NCI-H226 (cell line): ENCODE measurements around the gene SMIM1.

ENCODE experiments used
- DNase-seq: peaks from one replicate; pipeline ENCODE4 v3.0.0-alpha.2; 2015

The SMIM1 gene

DNA sequence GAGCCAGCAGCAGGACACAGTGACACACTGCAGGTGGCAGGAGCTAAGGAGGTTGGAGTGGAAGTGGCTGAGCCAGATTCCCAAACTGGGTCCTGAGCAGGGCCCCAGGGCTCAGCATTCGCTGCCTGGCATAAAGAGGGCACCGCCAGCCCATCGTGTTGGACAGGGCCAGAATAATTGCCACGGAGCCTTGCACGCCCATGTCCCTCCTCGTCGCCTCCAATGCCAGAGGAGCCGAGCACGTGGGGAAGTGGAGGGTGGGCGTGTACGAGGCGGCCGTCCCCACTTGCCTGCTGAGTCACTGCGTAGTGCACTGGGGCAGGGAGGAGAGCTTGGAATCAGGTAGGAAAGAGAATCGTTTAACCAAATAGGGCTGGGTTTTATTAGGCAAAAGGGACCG, 49.9 kb downstream of the SMIM1 start:
- DNase-seq, result no peak

DNA sequence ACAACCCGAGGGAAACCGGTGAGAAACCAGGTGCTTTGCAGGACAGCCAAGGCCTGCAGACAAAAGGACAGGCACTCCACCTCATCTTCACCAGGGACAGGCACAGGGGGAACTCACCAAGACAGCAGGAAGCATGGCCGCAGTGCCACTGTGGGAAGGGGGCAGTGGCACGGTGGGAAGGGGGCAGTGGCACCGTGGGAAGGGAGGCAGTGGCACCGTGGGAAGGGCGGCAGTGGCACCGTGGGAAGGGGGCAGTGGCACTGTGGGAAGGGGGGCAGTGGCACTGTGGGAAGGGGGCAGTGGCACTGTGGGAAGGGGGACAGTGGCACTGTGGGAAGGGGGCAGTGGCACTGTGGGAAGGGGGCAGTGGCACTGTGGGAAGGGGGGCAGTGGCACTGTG, 52.1 kb downstream of the SMIM1 start:
- no peak for DNase-seq

DNA sequence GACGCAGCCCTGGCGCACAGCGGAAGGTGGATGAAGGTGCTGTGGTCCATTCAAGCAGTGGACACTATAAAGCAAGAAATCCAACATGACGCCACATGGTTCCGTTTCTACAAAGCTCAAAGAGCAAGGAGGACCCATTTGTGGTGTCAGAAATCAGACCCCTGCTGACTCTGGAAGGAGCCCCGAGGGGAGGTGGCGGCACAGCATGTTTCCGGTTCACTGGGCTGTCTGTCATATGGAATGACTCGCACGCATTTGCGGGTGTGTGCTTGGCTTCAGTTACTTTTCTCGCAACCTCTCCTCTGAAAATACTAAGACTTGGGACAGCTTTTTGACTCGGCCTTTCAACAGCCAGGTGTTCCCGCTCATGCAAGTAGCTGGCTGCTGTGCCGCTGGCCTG, 52.8 kb downstream of the SMIM1 start:
- no peak for DNase-seq
